Measurements from ENCODE around the gene AEBP1.

GRCh38 chr7:44147026-44147991, 43.2 kb downstream of the AEBP1 start:
- TF ChIP-seq CREB1 (CRISPR knock-in tag; IDR thresholded peaks at IDR 0.05): no peak
- TF ChIP-seq SOX15 (CRISPR knock-in tag; IDR thresholded peaks at IDR 0.05): no peak
- TF ChIP-seq FOXJ3 (CRISPR knock-in tag; IDR thresholded peaks at IDR 0.05; ENCODE audit: borderline replicate concordance): no peak
- TF ChIP-seq CTCF (IDR thresholded peaks at IDR 0.05): no peak
- TF ChIP-seq ZNF121 (CRISPR knock-in tag; IDR thresholded peaks at IDR 0.05): no peak
- TF ChIP-seq, protein P1, sequence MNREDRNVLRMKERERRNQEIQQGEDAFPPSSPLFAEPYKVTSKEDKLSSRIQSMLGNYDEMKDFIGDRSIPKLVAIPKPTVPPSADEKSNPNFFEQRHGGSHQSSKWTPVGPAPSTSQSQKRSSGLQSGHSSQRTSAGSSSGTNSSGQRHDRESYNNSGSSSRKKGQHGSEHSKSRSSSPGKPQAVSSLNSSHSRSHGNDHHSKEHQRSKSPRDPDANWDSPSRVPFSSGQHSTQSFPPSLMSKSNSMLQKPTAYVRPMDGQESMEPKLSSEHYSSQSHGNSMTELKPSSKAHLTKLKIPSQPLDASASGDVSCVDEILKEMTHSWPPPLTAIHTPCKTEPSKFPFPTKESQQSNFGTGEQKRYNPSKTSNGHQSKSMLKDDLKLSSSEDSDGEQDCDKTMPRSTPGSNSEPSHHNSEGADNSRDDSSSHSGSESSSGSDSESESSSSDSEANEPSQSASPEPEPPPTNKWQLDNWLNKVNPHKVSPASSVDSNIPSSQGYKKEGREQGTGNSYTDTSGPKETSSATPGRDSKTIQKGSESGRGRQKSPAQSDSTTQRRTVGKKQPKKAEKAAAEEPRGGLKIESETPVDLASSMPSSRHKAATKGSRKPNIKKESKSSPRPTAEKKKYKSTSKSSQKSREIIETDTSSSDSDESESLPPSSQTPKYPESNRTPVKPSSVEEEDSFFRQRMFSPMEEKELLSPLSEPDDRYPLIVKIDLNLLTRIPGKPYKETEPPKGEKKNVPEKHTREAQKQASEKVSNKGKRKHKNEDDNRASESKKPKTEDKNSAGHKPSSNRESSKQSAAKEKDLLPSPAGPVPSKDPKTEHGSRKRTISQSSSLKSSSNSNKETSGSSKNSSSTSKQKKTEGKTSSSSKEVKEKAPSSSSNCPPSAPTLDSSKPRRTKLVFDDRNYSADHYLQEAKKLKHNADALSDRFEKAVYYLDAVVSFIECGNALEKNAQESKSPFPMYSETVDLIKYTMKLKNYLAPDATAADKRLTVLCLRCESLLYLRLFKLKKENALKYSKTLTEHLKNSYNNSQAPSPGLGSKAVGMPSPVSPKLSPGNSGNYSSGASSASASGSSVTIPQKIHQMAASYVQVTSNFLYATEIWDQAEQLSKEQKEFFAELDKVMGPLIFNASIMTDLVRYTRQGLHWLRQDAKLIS (CRISPR knock-in tag; IDR thresholded peaks at IDR 0.05; ENCODE audit: borderline replicate concordance): no peak
- TF ChIP-seq SP1 (CRISPR knock-in tag; conservative IDR thresholded peaks at IDR 0.05): no peak

Data from WTC11 (cell line).